GM10266 (cell line): ENCODE measurements around the gene MANSC1.

ENCODE experiments used
- DNase-seq: peaks from one replicate; pipeline ENCODE4 v3.0.0; 2012; ENCODE audit errors: extremely low spot score
- TF ChIP-seq, protein P1 (sequence below): IDR thresholded peaks from 2 replicates; pipeline ENCODE4 v1.5.1; 2012; ENCODE audit warnings: mild to moderate bottlenecking, low read depth; ENCODE audit not compliant: control insufficient read depth, insufficient read depth; ENCODE audit errors: missing control alignments

Gene MANSC1

GRCh38 chr12:12349711-12350665, at the start of gene MANSC1:
MANSC1 (minus strand) TSS chr12:12350242; CDS start chr12:12343314, 6,928 bp downstream.
- DNase-seq = no peak

GRCh38 chr12:12399161-12399560, 49.1 kb upstream of the MANSC1 start:
- TF ChIP-seq, protein P1, sequence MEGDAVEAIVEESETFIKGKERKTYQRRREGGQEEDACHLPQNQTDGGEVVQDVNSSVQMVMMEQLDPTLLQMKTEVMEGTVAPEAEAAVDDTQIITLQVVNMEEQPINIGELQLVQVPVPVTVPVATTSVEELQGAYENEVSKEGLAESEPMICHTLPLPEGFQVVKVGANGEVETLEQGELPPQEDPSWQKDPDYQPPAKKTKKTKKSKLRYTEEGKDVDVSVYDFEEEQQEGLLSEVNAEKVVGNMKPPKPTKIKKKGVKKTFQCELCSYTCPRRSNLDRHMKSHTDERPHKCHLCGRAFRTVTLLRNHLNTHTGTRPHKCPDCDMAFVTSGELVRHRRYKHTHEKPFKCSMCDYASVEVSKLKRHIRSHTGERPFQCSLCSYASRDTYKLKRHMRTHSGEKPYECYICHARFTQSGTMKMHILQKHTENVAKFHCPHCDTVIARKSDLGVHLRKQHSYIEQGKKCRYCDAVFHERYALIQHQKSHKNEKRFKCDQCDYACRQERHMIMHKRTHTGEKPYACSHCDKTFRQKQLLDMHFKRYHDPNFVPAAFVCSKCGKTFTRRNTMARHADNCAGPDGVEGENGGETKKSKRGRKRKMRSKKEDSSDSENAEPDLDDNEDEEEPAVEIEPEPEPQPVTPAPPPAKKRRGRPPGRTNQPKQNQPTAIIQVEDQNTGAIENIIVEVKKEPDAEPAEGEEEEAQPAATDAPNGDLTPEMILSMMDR = no peak
- no peak for DNase-seq

More at GRCh38 chr12:12349711-12350665, at the start of gene MANSC1:
- TF ChIP-seq, protein P1 = peak; percentile 30

- no peak for DNase-seq
- TF ChIP-seq, protein P1 = no peak
Observed at GRCh38 chr12:12398026-12398859, 48.2 kb upstream of the MANSC1 start.

GRCh38 chr12:12397184-12397583, 47.1 kb upstream of the MANSC1 start:
- TF ChIP-seq, protein P1 = no peak
- DNase-seq = no peak

DNA sequence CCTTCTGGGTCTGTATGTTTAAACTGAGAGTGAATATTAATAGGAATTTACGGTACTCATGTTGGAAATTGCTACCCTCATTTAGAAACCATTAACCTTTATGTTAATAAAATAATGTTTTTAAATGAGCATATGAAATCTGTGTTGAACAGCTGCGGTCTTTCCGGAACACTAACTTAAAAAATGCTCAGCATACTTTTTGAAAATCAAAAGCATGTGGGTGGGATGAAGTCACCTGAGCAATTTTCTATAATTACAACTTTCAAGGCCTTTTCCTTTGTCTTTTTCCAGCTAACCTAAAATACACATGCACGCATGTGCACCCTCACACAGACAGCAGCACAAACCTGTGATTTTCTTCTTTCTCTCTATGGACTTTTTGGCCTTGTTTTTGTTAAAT, 46.7 kb upstream of the MANSC1 start:
- no peak for DNase-seq
- TF ChIP-seq, protein P1 = no peak

DNA sequence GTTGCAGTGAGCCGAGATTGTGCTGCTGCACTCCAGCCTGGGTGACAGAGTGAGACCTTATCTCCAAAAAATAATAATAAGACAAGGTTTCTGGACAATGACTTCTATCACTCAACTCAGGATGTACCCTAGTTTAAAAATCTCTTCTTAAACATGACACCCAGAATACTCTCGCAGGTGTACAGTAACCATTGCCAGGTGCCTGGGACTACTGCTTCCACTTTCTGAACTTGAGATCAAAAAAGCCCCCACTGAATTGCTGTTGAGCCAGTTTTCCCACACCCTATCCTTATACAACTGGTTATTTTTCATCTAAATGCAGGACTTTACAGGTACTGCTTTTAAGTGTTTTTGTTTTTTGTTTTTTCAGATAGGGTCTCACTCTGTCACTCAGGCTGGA, 43.1 kb upstream of the MANSC1 start:
- no peak for DNase-seq
- TF ChIP-seq, protein P1 = no peak
